NCI-H2081 (cell line): Measurements from ENCODE around the gene MKNK2.
"Not testable (repeated sequence)": the region's sequence is repeated elsewhere in the genome, so short reads cannot be mapped to it uniquely, and the experiment has no call there.

Source experiments
- DNase-seq, 2 experiments: peaks; one replicate each; lab custom pipeline; 2025; lab: John Stamatoyannopoulos, UW

MKNK2 gene

DNA sequence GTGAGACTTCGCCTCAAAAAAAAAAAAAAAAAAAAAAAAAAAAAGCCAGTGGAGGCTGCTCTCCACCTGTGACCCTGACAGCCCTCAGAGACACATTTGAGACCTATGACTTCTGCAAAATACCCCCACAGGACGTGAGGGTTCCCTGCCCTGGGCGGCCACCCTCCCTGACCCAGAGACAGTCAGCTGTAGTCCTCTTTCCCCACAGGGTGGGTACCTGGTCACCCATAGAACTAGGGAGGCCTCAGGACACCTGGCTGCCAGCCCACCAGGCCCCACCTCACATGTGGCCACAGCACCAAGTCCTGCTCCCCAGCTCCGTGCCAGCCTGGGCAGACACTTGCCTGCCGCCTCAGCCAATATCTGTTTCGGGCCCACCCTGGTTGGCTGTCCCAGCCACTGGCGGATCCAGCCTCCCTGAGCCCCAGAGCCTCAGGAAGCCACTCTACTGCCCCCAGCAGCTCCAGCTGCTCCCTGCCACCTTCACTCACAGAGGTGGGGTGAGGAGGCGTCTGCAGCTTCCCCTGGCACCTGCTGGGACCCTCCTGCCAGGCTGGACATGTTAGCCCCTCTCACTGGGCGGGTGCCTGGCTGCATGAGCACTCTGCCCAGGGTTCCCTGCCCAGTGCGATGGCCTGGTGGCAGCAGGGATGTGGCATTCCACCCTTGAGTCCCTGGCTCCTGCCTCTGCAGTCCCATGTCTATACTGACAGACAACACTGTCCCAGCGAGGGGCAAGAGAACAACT, 6.9 kb downstream of the MKNK2 start:
- no peak for DNase-seq

DNA sequence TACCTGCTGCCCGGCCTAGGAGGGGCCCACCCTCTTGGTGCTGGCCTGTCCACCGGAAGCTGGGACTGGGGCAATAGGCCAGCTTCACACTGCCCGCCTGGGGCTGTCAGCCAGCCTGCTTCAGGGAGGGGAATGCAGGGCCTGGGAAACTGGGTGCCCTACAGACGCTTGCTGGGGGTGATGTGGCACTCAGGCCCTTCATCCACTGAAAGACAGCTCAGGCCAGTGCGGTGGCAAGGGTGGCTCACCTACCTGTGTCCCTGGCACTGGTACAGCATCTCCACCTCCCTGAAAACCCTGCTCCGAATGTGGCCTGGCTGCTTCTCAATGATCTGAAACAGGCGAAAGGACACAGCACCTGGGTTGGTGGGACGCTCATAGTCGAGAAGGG, 7.8 kb downstream of the MKNK2 start:
- no peak for DNase-seq

DNA sequence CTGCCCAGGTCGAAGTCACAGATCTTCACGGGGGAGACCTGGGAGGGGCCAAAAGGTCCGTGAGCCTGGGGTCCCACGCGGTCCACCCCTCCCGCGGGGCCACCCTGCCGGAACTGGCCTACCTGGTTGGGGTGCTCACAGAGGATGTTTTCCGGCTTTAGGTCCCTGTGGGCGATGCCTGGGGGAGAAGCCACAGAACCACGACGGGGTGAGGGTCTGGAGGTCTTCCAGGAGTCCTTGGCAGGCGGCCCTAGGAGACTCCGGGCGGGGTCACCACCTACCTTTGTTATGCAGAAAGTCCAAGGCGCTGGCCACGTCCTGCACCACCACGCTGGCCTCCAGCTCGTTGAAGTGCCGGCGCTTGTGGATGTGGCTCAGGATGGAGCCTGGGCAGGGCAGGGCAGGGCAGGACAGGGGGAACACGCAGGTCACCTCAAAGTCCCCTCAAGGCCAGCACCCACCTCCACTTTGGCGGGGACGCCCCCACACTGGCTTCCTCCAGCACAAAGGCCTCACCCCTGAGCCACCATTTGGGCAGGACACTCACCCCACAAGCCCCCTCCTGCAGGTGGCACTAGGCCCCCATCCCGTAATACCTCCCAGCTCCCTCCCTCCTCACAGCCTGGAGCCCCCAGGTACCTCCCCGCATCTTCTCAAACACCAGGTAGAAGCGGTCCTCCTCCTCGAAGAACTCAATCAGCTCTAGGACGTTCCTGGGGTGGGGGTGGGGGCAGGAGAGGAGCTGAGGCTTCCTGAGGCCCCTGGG, 8.4 kb downstream of the MKNK2 start:
- no peak for DNase-seq

DNA sequence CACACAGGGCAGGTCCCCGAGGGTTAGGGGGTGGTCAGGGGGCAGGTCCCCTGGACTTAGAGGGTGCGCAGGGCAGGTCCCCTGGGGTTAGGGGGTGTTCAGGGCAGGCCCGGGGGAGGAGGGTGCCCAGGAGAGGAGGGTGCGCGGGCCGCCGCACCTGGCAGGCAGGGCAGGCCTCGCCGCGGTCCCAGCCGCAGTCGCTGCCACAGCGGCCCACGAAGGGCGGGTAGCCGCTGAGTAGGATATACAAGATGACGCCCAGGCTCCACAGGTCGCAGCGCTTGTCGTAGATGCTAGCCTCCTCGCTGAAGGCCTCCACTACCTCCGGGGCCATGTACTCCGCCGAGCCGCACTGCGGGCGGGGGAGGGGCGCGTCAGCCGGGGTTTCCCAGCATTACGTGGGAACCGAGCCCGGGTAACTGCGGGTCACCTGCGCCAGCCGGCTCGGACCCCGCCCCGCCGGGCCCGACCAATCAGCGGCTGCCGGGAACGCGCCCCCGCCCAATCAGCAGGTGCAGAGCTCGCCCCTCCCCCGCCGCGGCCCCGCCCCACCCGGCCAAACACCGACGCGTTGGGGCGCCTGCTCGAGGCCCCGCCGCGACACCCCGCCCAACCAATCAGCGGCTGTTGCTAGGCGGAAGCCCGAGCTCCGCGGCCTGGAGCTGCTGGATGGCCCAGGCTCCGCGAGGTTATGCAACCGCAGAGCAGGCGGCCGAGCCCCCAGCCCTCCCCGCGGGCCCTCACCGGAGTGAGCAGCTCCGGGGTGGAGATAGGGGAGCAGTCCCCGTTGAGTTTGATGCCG, 9.2 kb downstream of the MKNK2 start:
- peak; percentile 96 for DNase-seq

DNA sequence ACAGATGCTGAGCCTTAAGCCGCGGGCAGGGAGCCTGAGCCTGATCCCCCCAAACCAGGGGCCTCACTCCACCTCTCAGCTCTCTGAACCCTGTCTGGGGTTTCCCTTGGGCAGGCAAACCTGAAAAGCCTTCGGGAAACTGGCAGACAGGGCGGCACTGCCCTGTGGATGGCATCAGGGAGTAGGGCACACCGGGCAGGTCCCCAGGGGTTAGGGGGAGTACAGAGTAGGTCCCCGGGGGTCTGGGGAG, 9.7 kb downstream of the MKNK2 start:
- DNase-seq = no peak

DNA sequence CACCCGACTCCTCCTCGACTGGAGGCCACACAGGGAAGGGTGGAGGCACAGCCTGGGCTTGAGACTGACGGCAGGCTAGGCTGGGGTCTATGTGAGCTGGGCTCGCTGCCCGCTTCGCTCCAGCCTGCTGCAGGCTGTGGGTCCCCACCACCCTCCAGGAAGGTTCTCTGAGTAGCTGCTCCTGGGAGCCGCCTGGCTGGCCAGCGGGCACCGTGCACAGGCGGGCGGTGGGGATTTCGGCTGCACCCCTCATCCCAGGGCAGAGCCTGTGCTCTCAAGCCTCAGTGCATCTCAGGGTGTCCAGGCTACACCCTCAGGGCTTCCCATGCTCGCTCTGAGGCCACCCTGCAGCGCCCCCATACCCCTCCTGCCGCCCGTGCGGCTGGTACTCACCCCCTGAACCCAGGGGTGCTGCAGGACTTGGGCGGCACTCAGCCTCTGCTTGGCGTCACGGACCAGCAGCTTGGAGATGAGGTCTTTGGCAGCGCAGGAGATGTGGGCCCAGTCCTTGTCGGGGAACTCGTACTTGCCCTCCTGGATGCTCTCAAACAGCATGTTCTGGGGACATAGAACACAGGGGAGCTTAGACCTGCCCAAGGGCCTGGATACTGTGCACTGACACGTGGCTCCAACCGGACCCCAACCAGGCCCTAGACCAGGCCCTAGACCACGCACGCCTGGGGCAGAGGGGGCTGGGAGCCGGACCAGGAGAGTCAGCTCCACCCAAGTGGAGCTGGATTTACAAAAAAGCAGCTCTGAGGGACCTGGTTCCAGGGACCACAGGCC, 10.2 kb downstream of the MKNK2 start:
- DNase-seq = no peak

DNA sequence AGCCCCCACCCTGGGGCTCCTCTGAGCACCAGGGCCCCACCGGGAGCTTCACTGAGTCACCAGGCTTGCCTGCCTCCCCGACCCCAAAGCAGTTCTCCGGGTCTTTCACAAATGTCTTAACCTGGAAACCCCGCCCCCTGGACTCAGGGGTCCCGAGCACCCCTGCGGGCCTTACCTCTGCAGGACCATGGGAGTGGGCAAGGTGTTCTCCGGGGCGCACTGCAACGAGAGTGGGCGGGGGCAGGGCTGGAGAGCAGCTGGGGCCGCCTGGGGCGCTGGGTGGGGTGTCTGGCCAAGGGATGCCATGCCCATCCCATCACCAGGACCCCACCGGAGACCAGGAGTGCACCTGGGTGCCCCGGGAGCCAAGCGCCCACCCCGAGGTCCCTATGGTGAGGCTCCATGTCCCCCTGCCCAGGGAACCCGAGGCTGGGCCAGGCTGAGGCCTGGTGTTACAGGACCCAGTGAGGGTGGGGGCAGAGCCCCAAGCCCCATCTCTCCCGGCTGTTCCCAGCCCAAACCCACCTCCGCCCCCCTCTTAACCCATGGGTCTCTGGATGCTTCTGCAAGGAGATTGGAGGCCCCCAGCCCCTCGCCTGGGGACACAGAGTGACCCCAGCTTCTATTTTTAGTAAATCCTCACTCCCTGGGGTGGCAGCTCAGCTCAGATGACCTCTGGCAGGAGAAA, 10.9 kb downstream of the MKNK2 start:
- no peak for DNase-seq

DNA sequence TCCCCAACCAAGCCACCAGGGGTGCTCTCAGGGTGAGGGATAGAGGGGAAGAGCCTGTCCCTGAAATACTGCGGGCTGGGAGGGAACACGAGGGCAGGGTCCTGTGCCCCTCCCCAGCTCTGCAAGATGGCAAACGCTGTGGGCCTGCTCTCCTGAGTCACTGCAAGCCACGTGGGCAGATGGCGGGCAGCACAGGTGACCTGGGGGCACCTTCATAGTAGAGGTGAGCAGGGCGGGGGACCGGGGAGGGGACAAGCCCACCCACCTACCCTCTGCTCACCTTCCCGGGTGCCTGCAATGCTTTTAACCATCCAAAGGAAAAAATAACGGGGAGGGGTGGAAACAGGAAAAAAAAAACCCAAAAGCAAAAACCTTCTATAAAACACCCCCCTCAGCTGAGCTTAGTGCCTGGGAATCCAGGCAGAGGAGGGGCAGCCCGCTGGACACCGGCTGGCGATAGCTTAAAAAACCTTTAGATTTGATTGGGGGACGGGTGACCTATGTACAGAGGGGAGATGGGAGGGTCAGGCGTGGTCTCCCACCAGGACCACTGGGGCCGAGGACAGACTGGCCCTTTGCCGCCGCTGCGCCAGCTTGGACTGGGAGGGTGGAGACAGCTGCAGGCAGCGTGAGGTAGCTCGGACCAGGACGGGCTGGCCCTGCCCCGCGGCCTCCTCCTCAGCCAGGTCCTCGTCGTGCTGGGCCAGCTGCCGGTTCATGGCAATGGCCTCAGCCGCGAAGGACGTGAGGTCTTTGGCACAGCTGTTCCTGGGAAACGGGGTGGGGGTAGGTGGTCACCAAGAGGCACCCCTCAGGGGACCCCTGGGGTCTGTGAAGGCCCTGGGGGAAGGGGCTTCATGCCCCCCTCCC, 11.7 kb downstream of the MKNK2 start:
- DNase-seq = no peak

DNA sequence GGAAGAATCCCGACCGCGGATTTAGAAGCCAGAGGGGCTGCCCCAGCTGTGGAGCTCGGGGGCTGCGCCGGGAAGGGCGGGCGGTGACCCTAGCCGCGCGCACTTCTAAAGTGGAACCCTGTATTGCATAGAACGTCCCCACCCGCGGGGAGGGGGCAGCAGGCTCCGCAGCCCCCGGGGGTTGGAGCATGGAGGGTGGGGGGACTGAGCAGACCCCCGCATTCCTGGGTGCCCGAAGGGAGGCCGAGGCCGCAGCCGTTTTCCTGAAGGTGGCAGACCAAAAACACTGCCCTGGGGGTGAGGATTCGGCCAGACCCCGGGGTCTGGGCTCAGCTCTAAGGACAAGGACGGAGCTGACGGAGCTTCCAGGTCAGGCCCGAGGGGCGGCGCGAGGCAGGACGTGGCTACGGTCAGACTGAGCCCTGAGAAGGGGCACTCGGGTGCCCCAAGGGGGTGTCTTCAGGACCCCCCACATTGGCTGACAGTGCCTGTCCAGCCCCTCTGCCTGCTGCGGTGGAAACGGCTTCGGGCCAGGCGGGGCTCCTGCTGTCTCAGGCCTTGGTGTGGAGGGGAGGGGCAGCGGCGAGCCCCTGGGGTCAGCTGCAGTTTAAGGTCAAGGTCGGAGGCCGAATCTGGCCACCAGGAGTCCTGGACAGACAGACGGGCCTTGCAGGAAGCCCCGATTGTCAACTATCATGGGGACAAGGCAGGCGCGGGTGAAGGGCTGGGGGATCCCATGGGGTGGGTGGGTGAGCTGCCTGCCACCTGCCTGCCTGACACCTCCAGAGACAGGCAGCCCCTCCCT, 12.6 kb downstream of the MKNK2 start:
- DNase-seq = no peak

DNA sequence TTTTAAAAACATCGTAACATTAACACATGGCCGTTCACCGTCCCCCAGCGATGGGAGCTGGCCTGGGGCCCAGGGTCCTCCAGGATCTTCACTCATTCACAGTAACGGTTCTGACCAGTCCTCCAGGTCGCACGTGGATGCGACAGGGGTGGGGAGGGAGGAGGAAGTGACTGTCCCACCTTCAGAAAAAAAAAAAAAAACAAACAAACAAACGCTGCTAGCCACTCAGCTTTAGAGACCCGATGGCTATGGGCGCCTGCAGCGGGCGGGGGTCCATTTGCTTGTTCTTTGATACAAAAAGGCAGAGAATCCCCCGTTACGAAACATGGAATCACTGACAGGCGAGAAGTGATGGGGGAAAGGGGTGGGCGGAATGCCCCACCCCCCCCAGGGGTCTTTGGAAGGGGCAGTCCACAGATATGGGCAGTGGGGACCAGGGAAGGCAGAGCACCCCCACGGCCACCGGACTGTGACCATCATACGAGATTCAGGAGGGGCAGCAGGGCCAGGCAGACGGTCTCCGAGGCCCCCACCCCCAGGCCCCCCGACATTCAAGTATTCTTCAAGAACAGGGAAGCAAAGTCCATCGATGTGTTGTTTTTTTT, 13.3 kb downstream of the MKNK2 start:
- DNase-seq = no peak

DNA sequence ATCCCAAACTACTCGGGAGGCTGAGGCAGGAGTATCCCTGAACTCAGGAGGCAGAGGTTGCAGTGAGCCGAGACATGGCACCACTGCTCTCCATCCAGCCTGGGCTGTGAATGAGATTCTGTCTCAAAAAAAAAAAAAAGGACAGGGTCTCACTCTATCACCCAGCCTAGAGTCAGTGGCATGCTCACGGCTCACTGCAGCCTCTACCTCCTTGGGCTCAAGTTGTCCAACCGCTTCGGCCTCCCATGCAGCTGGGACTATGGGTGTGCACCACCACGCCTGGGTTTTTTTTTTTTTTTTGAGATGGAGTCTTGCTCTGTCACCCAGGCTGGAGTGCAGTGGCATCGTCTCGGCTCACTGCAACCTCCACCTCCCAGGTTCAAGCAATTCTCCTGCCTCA, 14.6 kb downstream of the MKNK2 start:
- no peak for DNase-seq

DNA sequence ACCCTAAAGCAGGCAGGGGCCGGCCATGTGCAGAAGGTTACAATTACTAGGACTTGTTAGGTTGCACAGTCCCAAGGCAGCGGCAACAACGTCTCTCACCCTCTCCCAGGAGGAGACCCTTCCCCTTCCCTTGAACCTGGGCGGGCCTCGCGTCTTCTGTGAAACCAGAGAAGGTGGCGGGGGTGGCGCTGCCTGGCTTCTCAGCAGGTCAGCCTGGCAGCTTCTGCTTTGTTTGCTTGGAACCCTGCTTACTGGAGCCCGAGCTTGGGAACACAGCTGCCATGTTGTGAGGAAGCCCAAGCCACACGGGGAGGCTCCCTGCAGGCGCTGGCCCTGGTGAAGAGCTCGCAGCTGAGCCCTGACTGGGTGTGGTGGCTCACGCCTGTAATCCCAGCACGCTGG, 15.5 kb downstream of the MKNK2 start:
- no peak for DNase-seq

DNA sequence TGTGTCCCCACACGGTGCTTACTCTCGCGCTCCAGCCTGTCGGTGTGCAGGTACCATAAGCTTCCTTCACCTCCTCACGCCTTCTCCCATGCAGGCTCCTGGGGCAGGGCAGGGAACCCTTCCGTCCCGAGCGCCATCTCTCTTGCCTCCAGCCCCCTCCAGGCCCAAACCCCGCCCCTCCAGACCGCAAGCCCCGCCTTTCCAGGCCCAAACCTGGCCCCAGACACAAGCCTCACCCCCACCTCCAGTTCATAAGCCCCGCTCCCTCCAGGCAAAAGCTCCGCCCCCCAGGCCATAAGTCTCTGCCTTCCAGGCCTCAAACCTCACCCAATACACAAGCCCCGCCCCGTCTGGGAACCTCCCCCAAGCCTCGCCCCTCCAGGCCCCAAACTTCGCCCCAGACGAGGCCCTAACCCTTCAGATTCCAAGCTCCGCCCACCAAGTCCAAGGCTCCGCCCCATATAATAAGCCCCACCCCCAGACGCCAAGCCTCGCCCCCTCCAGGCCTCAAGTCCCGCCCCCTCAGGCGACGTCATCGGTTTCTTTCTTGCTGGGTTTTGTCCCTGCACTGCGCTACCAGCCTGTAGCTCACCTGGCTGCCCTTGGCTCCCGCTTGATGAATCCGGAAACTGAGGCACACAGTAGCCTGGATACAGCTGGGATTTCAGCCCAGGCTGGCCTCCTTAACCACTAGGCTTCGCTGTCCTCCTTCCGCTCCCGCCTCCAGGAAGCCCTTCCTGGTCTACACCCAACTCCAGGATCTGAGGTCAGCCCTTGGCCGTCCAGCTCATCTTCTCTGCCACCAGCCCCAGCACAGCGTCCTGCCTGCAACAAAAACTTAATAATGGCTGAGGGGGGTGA, 16.1 kb downstream of the MKNK2 start:
- DNase-seq = peak in 1 of 2 experiments; percentile 20

DNA sequence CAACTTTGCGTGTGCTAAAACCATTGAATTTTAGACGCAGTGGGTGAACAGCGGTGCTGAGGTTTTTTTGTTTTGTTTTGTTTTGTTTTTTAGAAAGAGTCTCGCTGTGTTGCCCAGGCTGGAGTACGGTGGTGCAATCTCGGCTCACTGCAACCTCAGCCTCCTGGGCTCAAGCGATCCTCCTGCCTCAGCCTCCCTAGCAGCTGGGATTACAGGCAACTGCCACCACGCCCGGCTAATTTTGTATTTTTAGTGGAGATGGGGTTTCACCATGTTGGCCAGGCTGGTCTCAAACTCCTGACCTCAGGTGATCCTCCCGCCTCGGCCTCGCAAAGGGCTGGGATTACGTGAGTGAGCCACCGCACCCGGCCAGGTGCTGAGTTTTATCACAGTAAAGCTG, 16.8 kb downstream of the MKNK2 start:
- not testable (repeated sequence) for DNase-seq

DNA sequence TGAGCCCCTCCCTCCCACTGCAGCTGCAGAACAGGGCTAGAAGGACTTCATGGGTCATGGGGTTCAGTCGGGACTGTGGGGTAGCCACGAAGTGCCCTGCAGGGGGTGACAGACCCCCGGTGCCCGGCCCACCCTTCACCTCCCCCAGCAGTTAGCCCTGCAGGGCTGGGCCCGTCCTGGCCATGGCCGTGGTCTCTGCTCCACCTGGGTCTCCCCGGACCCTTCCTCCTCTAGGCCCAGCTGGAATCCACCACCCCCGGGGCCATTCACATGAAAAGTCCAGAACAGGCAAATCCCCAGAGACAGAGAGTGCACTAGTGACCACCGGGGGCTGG, 17.3 kb downstream of the MKNK2 start:
- DNase-seq = no peak

DNA sequence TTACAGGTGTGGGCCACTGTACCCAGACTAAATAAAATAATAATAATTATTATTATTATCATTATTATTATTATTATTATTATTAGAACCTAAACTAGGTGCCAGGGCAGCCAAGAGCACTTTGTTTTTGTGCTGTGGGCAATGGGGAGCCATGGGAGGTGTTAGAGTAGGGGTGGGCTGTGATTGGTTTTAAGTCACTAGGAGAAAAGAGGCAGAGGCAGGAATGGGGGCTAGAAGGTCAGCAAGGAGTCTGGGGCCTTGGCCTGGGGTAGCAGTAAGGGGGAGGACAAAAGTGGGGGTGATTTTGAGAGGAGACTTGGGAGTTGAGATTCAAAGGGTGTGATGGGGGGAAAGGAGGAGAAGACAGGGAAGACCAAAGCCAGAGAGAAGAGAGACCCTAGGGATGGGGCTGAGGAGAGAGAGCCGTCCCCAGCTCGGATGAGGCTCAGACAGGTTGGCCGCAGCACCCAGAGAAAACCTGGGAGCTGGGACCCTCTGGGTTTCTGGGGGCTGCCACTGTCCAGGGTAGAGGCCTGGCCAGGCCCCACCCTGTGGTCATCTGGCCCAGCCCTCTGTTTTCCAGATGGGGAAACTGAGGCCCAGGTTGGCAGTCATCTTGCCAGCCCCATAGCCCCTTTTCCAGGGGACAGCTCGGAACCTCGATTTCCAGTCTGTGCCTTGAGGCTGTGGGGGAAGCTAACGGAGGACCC, 17.8 kb downstream of the MKNK2 start:
- no peak for DNase-seq

DNA sequence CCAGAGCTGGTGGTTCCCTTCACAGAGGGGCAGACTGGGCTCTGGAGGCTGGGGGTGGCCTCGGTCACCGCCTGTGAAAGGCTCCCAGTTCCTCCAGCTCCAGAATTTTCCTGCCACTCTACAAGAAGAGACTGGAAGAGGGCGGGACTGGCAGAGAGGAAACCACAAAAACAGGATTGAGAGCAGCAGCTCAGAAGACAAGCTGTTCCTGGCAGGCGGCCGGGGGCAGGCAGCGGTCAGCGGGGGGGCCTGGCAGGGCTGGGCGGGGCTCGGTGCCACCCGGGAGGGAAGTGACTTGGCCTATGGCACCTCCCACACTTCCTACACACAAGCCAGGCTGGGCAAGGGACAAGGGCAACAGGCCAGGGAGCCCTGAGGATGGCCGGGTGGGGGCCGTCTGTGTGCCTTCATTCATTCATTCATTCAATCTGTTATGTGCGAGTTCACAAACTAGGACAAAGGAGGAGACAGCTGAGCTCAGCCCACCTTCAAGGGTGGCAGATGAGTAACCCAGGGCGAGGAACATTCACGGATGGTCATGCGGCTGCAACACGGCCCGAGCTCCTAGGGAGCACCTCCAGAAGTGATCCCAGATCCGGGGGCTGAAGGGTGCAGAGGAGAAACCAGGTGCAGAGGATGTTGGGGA, 18.6 kb downstream of the MKNK2 start:
- peak; percentile 70 to 85 for DNase-seq
